Skeletal muscle satellite cell (primary cell): ENCODE results near the gene RHOU.

ENCODE experiments used
- H3K27me3 ChIP-seq: 2 replicates; pipeline ENCODE4 v1.7.0; 2013; ENCODE audit warnings: low read length; ENCODE audit not compliant: control insufficient read depth, insufficient read depth
- H3K36me3 ChIP-seq: 2 replicates; pipeline ENCODE4 v1.7.0; 2013; ENCODE audit warnings: mild to moderate bottlenecking, control low read depth, low read length; ENCODE audit not compliant: insufficient read depth
- H3K4me1 ChIP-seq: 2 replicates; pipeline ENCODE4 v1.7.0; 2013; ENCODE audit warnings: low read length; ENCODE audit not compliant: control insufficient read depth, insufficient read depth
- H3K4me2 ChIP-seq: 2 replicates; pipeline ENCODE4 v1.7.0; 2013; ENCODE audit warnings: mild to moderate bottlenecking, low read length
- H3K4me3 ChIP-seq: 2 replicates; pipeline ENCODE4 v1.7.0; 2013; ENCODE audit warnings: low read length
- H3K9ac ChIP-seq: 2 replicates; pipeline ENCODE4 v1.7.0; 2013; ENCODE audit warnings: mild to moderate bottlenecking, low read depth, low read length, moderate library complexity
- H3K9me3 ChIP-seq: replicated peaks from 2 replicates; pipeline ENCODE4 v1.7.0; 2013; ENCODE audit warnings: mild to moderate bottlenecking, control low read depth, low read length

Gene RHOU

GRCh38 chr1:228778961-228779360 is 43.7 kb downstream of the RHOU start:
- Histone ChIP-seq H3K9ac (no peak overlapping the region), H3K4me1 (no peaks in the 10 kb centered on the region), H3K27me3 (peaks cover 6% of the 10 kb centered on the region), H3K4me2 (no peak overlapping the region), H3K36me3 (no peaks in the 10 kb centered on the region), H3K4me3 (no peak overlapping the region), H3K9me3 (no peaks in the 10 kb centered on the region)

GRCh38 chr1:228781161-228781808 is 46.0 kb downstream of the RHOU start:
- Histone ChIP-seq H3K9me3 (no peaks in the 10 kb centered on the region), H3K9ac (no peak overlapping the region), H3K36me3 (no peaks in the 10 kb centered on the region), H3K27me3 (peaks cover 11% of the 10 kb centered on the region), H3K4me3 (no peak overlapping the region), H3K4me2 (no peak overlapping the region), H3K4me1 (no peaks in the 10 kb centered on the region)

GRCh38 chr1:228781809-228782661 is 46.8 kb downstream of the RHOU start:
- no peaks in the 10 kb centered on the region for H3K36me3 ChIP-seq
- no peak overlapping the region for H3K4me2 ChIP-seq
- H3K9ac ChIP-seq = no peak overlapping the region
- no peaks in the 10 kb centered on the region for H3K9me3 ChIP-seq
- no peak overlapping the region for H3K4me3 ChIP-seq
- peaks cover 11% of the 10 kb centered on the region for H3K27me3 ChIP-seq
- H3K4me1 ChIP-seq = no peaks in the 10 kb centered on the region

GRCh38 chr1:228782662-228783417 is 47.6 kb downstream of the RHOU start:
- Histone ChIP-seq H3K9ac (no peak overlapping the region), H3K36me3 (no peaks in the 10 kb centered on the region)

GRCh38 chr1:228783418-228784040 is 48.2 kb downstream of the RHOU start:
- Histone ChIP-seq H3K9me3 (no peaks in the 10 kb centered on the region), H3K9ac (no peak overlapping the region), H3K4me1 (no peaks in the 10 kb centered on the region), H3K36me3 (no peaks in the 10 kb centered on the region), H3K4me2 (no peak overlapping the region), H3K4me3 (no peak overlapping the region), H3K27me3 (peaks cover 18% of the 10 kb centered on the region)

More at GRCh38 chr1:228782662-228783417, 47.6 kb downstream of the RHOU start:
- Histone ChIP-seq H3K4me3 (no peak overlapping the region), H3K27me3 (peaks cover 17% of the 10 kb centered on the region), H3K4me2 (no peak overlapping the region), H3K9me3 (no peaks in the 10 kb centered on the region), H3K4me1 (no peaks in the 10 kb centered on the region)

GRCh38 chr1:228784181-228784580 is 48.9 kb downstream of the RHOU start:
- Histone ChIP-seq H3K4me2 (no peak overlapping the region), H3K9ac (no peak overlapping the region), H3K36me3 (no peaks in the 10 kb centered on the region), H3K4me3 (no peak overlapping the region), H3K4me1 (no peaks in the 10 kb centered on the region), H3K9me3 (no peaks in the 10 kb centered on the region), H3K27me3 (peaks cover 18% of the 10 kb centered on the region)

- no peak overlapping the region for H3K4me2 ChIP-seq
- no peak overlapping the region for H3K4me3 ChIP-seq
- H3K9me3 ChIP-seq = no peaks in the 10 kb centered on the region
- H3K9ac ChIP-seq = no peak overlapping the region
- no peaks in the 10 kb centered on the region for H3K36me3 ChIP-seq
- H3K27me3 ChIP-seq = peaks cover 12% of the 10 kb centered on the region
- H3K4me1 ChIP-seq = no peaks in the 10 kb centered on the region
These were observed 50.4 kb downstream of the RHOU start for GRCh38 chr1:228785366-228786330.

- peaks cover 12% of the 10 kb centered on the region for H3K27me3 ChIP-seq
- H3K36me3 ChIP-seq = no peaks in the 10 kb centered on the region
- no peaks in the 10 kb centered on the region for H3K9me3 ChIP-seq
- H3K4me2 ChIP-seq = no peak overlapping the region
- H3K9ac ChIP-seq = no peak overlapping the region
- H3K4me3 ChIP-seq = no peak overlapping the region
- H3K4me1 ChIP-seq = no peaks in the 10 kb centered on the region
These were observed 51.3 kb downstream of the RHOU start for GRCh38 chr1:228786361-228787129.

- no peak overlapping the region for H3K4me2 ChIP-seq
- no peak overlapping the region for H3K9ac ChIP-seq
- peaks cover 17% of the 10 kb centered on the region for H3K27me3 ChIP-seq
- no peaks in the 10 kb centered on the region for H3K4me1 ChIP-seq
- H3K4me3 ChIP-seq = no peak overlapping the region
- H3K36me3 ChIP-seq = no peaks in the 10 kb centered on the region
- no peaks in the 10 kb centered on the region for H3K9me3 ChIP-seq
These were observed 56.5 kb downstream of the RHOU start for GRCh38 chr1:228791791-228792190.

- Histone ChIP-seq H3K4me1 (no peaks in the 10 kb centered on the region), H3K27me3 (peaks cover 13% of the 10 kb centered on the region), H3K4me3 (no peak overlapping the region), H3K9ac (no peak overlapping the region), H3K36me3 (no peaks in the 10 kb centered on the region), H3K9me3 (no peaks in the 10 kb centered on the region), H3K4me2 (no peak overlapping the region)
These were observed 57.3 kb downstream of the RHOU start for GRCh38 chr1:228792601-228793000.
